ENCODE results near the gene HOXB8.

GRCh38 chr17:48571826-48572417 is 43.2 kb downstream of the HOXB8 start:
- TF ChIP-seq CTCF (IDR thresholded peaks at IDR 0.05; ENCODE audit: insufficient read depth, low read length, poor library complexity, severe bottlenecking) (no peak), EZH2phosphoT487 (conservative IDR thresholded peaks at IDR 0.05; ENCODE audit: low read length) (no peak)

Data from SU-DHL-6 (cell line).